ENCODE measurements around the gene COL27A1. TPM values are rescaled to one million over a fixed set of nuclear protein-coding genes. Genes with fewer than 3 reads are reported as not detected.

The COL27A1 gene
- total and polyA plus RNA-seq, 5 donors: 2.6 to 10.3 (median 8.4) TPM

DNA sequence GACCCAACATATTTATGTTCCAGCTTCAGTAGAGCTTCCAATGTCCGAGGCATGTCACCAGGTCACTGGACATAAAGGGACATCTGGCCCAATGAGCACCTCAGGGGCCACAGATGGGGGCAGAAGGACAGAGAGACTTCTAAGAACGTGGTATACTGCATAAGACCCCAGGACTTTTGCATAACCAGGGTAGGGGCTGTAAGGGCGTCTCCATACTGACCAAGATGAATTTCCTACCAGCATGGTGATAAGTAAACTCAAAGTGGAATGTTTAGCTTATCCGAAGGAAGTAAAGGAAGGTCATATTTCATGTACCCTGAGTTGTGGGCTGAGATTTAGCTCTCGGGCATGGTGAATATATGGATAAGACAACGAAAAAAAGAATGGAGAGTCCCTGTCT, 17.5 kb upstream of the COL27A1 start:
- Histone ChIP-seq H3K4me1 (ENCODE audit: control insufficient read depth, insufficient read depth, low read length) (peaks cover 16% of the 10 kb centered on the region), H3K4me3 (ENCODE audit: low read length) (no peak overlapping the region), H3K9me3 (ENCODE audit: control insufficient read depth, low read length) (no peaks in the 10 kb centered on the region), H3K27me3 (ENCODE audit: control insufficient read depth, insufficient read depth) (no peaks in the 10 kb centered on the region), H3K27ac (ENCODE audit: low read length) (no peak overlapping the region)
- intact Hi-C loops (cut with DNase I): no loop called here
- ATAC-seq (no peak), DNase-seq (no peak)
- 86% methylated on average over 6 of the region's 6 CpGs for WGBS

DNA sequence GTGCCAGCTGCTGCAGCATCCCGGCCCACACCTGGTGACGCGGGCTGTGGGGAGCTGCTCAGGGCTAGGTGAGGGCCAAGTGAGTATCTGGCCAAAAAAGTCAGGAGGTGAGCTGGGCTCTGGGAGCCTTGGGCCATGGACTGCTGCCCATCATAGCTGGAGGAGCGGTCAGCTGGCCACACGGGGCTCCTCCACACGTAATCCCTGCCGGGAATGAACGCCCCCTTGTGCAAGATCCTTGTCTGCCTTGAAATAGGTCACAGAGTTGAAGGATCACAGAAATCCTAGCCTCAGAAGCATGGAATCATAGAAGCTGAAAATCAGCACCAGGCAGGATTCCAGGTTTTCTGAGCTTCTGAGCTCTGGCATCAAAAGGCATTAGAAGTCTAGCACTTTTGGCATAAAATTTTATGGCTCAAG, 16.8 kb upstream of the COL27A1 start:
- H3K9me3 ChIP-seq (ENCODE audit: control insufficient read depth, low read length): no peaks in the 10 kb centered on the region
- peak; percentile 44 to 65 for ATAC-seq

DNA sequence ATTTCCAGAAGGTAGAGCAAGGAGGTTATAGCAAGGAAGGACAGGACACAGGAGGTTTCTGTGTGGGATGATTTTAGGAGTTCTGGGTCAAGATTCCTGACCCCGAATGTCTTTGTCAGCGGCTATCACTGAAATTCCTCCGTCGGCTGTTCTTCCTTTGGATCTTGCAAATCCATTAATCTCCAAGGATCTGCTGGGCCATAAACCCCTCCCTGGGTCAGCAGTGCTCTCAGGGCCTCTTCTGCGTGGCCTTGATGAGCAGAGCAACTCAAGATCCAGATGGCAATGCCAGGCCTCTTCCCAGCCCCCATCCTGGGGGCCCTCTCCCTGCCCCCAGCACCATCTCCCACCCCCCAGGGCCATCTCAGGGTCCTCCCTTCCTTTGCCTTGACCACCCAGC, 16.3 kb upstream of the COL27A1 start:
- Histone ChIP-seq H3K4me3 (ENCODE audit: low read length) (no peak overlapping the region), H3K27me3 (ENCODE audit: control insufficient read depth, insufficient read depth) (no peaks in the 10 kb centered on the region), H3K4me1 (ENCODE audit: control insufficient read depth, insufficient read depth, low read length) (peaks cover 16% of the 10 kb centered on the region), H3K27ac (ENCODE audit: low read length) (no peak overlapping the region), H3K9me3 (ENCODE audit: control insufficient read depth, low read length) (no peaks in the 10 kb centered on the region)
- WGBS: 88% methylated on average over 5 of the region's 5 CpGs
- ATAC-seq (no peak), DNase-seq (no peak)
- intact Hi-C loops (cut with DNase I): no loop called here

More for the DNA sequence above, 16.8 kb upstream of the COL27A1 start:
- no peak overlapping the region for H3K4me3 ChIP-seq (ENCODE audit: low read length)
- WGBS: 72% methylated on average over 8 of the region's 8 CpGs
- H3K27ac ChIP-seq (ENCODE audit: low read length): no peak overlapping the region
- intact Hi-C loops (cut with DNase I): no loop called here
- H3K27me3 ChIP-seq (ENCODE audit: control insufficient read depth, insufficient read depth): no peaks in the 10 kb centered on the region
- peaks cover 16% of the 10 kb centered on the region for H3K4me1 ChIP-seq (ENCODE audit: control insufficient read depth, insufficient read depth, low read length)
- DNase-seq: peak; percentile 59 to 72 (median 60)

DNA sequence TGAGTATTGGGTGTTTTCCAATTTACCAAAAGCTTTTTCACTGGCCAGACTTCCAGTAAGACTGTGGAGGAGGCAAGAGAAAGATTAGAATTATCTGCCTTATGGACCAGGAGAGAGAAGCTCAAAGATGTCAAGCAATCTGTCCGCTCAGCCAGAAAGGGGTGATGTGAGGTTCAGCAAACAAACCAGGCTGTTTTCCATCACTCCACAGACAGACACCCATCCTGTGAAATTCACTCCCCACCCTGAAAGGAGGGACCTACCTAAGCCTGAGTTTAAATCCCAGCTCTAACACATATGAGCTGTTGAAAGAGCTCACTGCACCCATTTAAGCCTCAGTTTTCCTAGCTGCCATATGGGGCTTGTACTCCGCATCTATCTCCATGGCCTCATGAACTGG, 14.9 kb upstream of the COL27A1 start:
- DNase-seq (no peak), ATAC-seq (no peak)
- H3K27me3 ChIP-seq (ENCODE audit: control insufficient read depth, insufficient read depth): no peaks in the 10 kb centered on the region
- no peaks in the 10 kb centered on the region for H3K9me3 ChIP-seq (ENCODE audit: control insufficient read depth, low read length)
- WGBS: 79% methylated on average over 2 of the region's 2 CpGs
- no peak overlapping the region for H3K4me3 ChIP-seq (ENCODE audit: low read length)
- H3K4me1 ChIP-seq (ENCODE audit: control insufficient read depth, insufficient read depth, low read length): peaks cover 16% of the 10 kb centered on the region
- peak overlapping the region; percentile 42 for H3K27ac ChIP-seq (ENCODE audit: low read length)
- intact Hi-C loops (cut with DNase I): no loop called here

DNA sequence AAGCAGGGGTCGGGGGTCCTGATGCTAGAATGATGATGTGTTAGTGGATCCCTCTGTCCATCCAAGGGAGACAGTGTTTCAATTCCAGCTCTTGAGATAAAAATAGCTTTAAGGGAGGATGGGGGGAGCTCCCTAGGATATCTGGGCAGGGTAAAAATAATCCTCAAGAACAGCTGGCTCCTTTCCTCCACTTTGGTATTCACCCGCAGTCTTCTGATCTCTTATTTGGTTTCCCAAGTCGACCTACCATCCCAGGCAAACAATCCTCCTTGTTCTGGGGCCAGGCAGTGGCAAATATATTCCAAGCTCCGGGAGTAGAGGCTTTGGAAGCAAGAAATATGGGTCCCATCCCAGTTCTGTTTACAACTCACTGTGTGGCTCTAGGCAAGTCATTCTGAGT, 14.5 kb upstream of the COL27A1 start:
- WGBS: 29% methylated on average over 4 of the region's 4 CpGs
- H3K4me3 ChIP-seq (ENCODE audit: low read length): no peak overlapping the region
- intact Hi-C loops (cut with DNase I): no loop called here
- H3K4me1 ChIP-seq (ENCODE audit: control insufficient read depth, insufficient read depth, low read length): peaks cover 16% of the 10 kb centered on the region
- peak; percentile 14 to 38 for ATAC-seq
- DNase-seq: no peak
- no peaks in the 10 kb centered on the region for H3K9me3 ChIP-seq (ENCODE audit: control insufficient read depth, low read length)
- H3K27ac ChIP-seq (ENCODE audit: low read length): peak overlapping the region; percentile 83
- no peaks in the 10 kb centered on the region for H3K27me3 ChIP-seq (ENCODE audit: control insufficient read depth, insufficient read depth)

DNA sequence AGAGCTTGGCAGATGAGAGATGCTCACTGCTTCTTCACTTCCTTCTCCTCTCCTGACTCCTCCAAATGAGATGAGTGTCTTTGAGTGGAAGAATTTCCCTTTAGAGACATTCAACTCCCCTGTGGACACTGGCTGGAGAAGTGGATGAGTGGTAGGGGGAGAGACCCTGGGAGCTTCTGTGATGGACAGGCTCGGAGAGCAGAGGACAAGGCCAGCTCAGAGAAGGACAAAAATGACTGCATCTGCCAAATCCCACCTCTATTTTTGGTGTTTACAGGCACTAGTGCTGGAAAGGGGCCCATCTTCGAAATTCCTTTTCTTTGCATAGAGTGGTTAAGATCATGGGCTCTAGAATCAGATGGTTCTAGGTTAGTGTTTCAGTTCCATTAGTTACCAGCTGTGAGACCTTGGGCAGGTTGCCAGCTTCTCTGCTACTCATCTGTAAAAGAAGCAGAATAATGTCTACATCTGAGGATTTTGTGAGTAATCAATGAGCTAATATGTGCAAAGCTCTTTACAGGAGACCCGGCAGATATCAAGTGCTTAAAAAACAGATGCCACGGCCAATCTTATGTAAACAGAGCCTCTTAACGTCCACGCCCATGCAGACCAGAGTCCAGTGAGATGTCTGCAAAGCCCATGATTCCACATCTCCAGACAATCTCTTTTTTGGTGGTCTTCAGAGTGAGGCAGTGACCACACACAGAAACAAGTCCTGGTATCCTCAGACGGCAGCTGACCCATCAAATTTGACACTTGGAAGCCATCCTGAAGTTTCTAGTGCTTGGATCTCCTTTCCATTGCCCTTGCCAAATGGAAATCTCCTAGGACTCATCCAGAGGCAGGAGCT, 13.6 kb upstream of the COL27A1 start:
- peak overlapping the region; percentile 5 for H3K27ac ChIP-seq (ENCODE audit: low read length)
- WGBS: 26% methylated on average over 7 of the region's 7 CpGs
- intact Hi-C loops (cut with DNase I): no loop called here
- peak in 2 of 3 donors; percentile 41 to 81 for DNase-seq
- no peaks in the 10 kb centered on the region for H3K27me3 ChIP-seq (ENCODE audit: control insufficient read depth, insufficient read depth)
- ATAC-seq: peak in 1 of 2 donors; percentile 17
- no peaks in the 10 kb centered on the region for H3K9me3 ChIP-seq (ENCODE audit: control insufficient read depth, low read length)
- no peak overlapping the region for H3K4me3 ChIP-seq (ENCODE audit: low read length)
- peaks cover 16% of the 10 kb centered on the region for H3K4me1 ChIP-seq (ENCODE audit: control insufficient read depth, insufficient read depth, low read length)

DNA sequence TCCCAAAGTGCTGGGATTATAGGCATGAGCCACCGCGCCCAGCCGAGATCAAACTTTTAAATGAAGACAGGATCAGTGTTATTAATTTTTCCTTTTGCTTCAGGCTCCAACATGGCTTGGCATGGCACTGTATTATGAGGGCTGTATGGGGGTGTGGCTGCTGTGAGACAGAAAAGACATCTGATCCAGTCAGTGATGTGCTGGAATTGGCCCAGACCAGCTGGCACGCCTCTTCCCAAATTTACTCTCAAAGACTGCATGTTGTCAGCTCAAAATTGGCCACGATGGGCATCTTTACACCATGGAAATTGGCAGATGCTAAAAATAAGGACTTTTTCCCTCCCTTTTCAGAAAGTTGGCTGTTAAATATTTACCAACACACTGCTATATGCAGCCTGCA, 12.1 kb upstream of the COL27A1 start:
- Histone ChIP-seq H3K4me3 (ENCODE audit: low read length) (no peak overlapping the region), H3K27ac (ENCODE audit: low read length) (no peak overlapping the region), H3K27me3 (ENCODE audit: control insufficient read depth, insufficient read depth) (no peaks in the 10 kb centered on the region), H3K4me1 (ENCODE audit: control insufficient read depth, insufficient read depth, low read length) (peaks cover 16% of the 10 kb centered on the region), H3K9me3 (ENCODE audit: control insufficient read depth, low read length) (no peaks in the 10 kb centered on the region)
- DNase-seq (no peak), ATAC-seq (no peak)
- 93% methylated on average over 5 of the region's 5 CpGs for WGBS
- intact Hi-C loops (cut with DNase I): no loop called here

DNA sequence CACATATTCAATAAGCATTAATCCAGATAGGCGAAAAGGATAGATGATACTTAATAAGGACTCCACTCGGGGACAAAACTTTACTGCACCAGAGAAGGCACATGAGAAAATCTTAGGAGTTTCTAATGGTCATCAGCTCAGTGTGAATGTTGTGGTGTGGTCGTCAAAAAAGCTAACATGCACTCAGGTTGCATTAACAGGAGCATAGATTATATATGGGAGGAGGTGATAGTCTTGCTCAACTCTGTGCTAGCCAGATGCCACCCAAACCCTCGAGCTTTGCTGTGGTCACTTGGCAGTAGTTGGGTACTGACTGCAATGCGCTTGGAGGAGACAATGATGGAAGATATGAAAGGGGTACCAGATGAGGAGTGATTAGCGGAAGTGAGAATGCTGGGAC, 8.6 kb upstream of the COL27A1 start:
- intact Hi-C loops (cut with DNase I): no loop called here
- WGBS: 89% methylated on average over 6 of the region's 6 CpGs
- H3K4me1 ChIP-seq (ENCODE audit: control insufficient read depth, insufficient read depth, low read length): peaks cover 7% of the 10 kb centered on the region
- no peak overlapping the region for H3K27ac ChIP-seq (ENCODE audit: low read length)
- no peaks in the 10 kb centered on the region for H3K27me3 ChIP-seq (ENCODE audit: control insufficient read depth, insufficient read depth)
- no peaks in the 10 kb centered on the region for H3K9me3 ChIP-seq (ENCODE audit: control insufficient read depth, low read length)
- ATAC-seq: no peak
- DNase-seq: no peak
- H3K4me3 ChIP-seq (ENCODE audit: low read length): no peak overlapping the region

DNA sequence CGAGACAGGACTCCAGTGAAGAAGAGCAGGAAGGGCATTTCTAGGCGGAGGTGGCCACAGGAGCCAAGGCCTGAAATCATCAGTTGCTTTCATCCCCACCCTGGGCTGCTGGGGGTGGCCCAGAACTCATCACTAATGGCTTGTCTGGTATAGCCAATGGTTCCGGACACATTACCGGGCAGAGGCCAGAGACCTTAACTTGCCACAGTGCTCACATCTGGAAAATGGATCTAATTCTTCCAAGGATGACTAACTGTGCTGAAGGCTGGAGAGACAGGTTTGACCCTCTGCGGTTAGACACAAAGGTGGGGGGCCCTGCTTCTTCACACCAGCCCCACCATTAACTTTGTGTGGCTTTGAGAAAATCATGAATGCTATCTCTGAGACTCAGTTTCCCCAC, 6.2 kb upstream of the COL27A1 start:
- peak in 1 of 3 donors; percentile 3 for DNase-seq
- H3K27ac ChIP-seq (ENCODE audit: low read length): no peak overlapping the region
- no peak for ATAC-seq
- 92% methylated on average over 5 of the region's 5 CpGs for WGBS
- H3K4me1 ChIP-seq (ENCODE audit: control insufficient read depth, insufficient read depth, low read length): no peaks in the 10 kb centered on the region
- H3K27me3 ChIP-seq (ENCODE audit: control insufficient read depth, insufficient read depth): no peaks in the 10 kb centered on the region
- intact Hi-C loops (cut with DNase I): no loop called here
- H3K9me3 ChIP-seq (ENCODE audit: control insufficient read depth, low read length): no peaks in the 10 kb centered on the region
- no peak overlapping the region for H3K4me3 ChIP-seq (ENCODE audit: low read length)

DNA sequence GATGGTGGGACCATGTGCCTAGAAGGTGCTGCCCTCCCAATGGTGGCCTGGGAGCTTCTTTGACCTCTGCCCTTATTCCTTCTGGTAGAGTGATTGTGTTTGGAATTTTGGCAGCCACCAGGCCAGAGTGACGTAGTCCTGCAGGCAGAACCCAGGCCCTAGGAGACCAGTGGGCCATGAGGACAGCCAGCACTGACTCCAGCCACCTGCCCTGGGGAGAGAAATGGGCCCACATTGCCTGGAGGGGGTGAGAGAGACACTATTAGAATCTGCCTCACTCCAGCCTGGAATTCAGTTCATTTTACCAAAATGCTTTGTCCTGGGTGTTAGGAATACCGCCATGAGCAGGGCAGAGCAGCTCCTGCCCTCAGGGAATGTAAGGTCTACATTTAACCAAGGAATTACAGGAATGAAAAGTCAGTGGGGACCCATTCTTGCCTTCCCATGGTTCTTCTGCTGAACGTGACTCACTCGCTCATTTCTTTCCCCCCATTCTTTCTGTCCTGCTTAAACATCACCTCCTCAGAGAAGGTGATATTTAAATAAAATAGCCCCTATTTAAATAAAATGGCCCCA, 5.5 kb upstream of the COL27A1 start:
- DNase-seq: no peak
- no peak overlapping the region for H3K4me3 ChIP-seq (ENCODE audit: low read length)
- ATAC-seq: no peak
- 80% methylated on average over 4 of the region's 4 CpGs for WGBS
- intact Hi-C loops (cut with DNase I): loop anchor here in 3 of 4 donors (5.0 to 10.0 kb wide), 3 partner anchors 43 to 125 kb away; no protein-coding TSS in a partner anchor
- H3K9me3 ChIP-seq (ENCODE audit: control insufficient read depth, low read length): no peaks in the 10 kb centered on the region
- H3K27ac ChIP-seq (ENCODE audit: low read length): no peak overlapping the region
- H3K4me1 ChIP-seq (ENCODE audit: control insufficient read depth, insufficient read depth, low read length): peaks cover 2% of the 10 kb centered on the region
- H3K27me3 ChIP-seq (ENCODE audit: control insufficient read depth, insufficient read depth): no peaks in the 10 kb centered on the region

DNA sequence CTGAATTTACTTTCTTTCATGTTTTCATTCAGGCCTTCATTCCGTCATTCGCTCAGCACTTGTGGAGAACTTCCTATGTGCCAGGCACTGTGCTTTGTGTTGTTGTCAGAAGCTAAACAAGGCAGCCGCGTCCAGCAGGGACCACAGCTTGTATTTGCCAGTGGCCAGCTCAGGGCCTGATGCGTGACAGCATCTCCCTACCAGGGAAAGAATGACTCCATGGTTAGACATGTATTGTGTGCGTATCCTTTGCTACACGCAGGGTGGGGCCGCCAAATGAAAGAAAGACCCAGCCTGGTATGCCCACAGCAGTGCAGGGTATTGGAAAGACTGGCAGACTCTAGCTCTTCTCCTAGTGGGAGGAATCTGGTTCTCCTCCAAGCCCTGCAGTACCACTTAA, 4.7 kb upstream of the COL27A1 start:
- no peaks in the 10 kb centered on the region for H3K27me3 ChIP-seq (ENCODE audit: control insufficient read depth, insufficient read depth)

More for the DNA sequence above, 4.7 kb upstream of the COL27A1 start:
- Histone ChIP-seq H3K4me1 (ENCODE audit: control insufficient read depth, insufficient read depth, low read length) (peaks cover 2% of the 10 kb centered on the region), H3K27ac (ENCODE audit: low read length) (no peak overlapping the region), H3K9me3 (ENCODE audit: control insufficient read depth, low read length) (no peaks in the 10 kb centered on the region), H3K4me3 (ENCODE audit: low read length) (no peak overlapping the region)
- ATAC-seq (no peak), DNase-seq (no peak)
- intact Hi-C loops (cut with DNase I): loop anchor here in 3 of 4 donors (5.0 to 10.0 kb wide), 3 partner anchors 43 to 124 kb away; no protein-coding TSS in a partner anchor
- WGBS: 83% methylated on average over 8 of the region's 8 CpGs
